Lower leg skin (tissue), 4 donors: ENCODE data around the gene RPS16. TPM values are rescaled to one million over a fixed set of nuclear protein-coding genes. Genes with fewer than 3 reads are reported as not detected.

Experiments used
- DNase-seq, 2 donors: peaks; one replicate each; pipeline ENCODE4 v3.0.0-alpha.2; 2019; ENCODE audit warnings: low spot score in 2 of 2
- H3K4me3 ChIP-seq: fragments of 200-600 bp; sonication (generic); 2 replicates; pipeline ENCODE4 v1.5.1; 2017; ENCODE audit warnings: mild to moderate bottlenecking, low read depth; ENCODE audit not compliant: poor library complexity, severe bottlenecking
- CTCF ChIP-seq, 3 donors: fragments of 450-650 bp; IDR thresholded peaks; one replicate each; pipeline ENCODE4 v1.5.1; 2016; ENCODE audit warnings: antibody characterized with exemption in 3 of 3, mild to moderate bottlenecking in 3 of 3, moderate library complexity in 2 of 3
- POLR2A ChIP-seq, 2 donors: fragments of 450-650 bp; IDR thresholded peaks; one replicate each; pipeline ENCODE4 v1.6.1; 2016 to 2017; ENCODE audit warnings: antibody characterized with exemption in 2 of 2, mild to moderate bottlenecking in 1 of 2, moderate library complexity in 1 of 2
- WGBS, 2 donors: methylation state at CpG; one replicate each; pipeline ENCODE4 v1.1.5; 2018; 5-methylcytosine and 5-hydroxymethylcytosine counted together
- intact Hi-C: fragments of 100-400 bp; cut with DNase I; formaldehyde crosslinking; loops from one replicate; pipeline ENCODE4 v1.15.0; 2023; ENCODE audit warnings: low total_unique reads
- total RNA-seq, 4 donors: library from RNA; depleted of rRNA; stranded (reverse); fragments of >200 nt; gene quantifications; one replicate each; pipeline ENCODE4 v1.1.0, GENCODE V29; 2016

RPS16 gene
- total RNA-seq, 4 donors from 2014 or later = 1,726 to 3,026 (median 2,088) TPM

- no peak overlapping the region for H3K4me3 ChIP-seq
- no peak for DNase-seq
- intact Hi-C loops = no loop called here
These were observed 16.7 kb downstream of the RPS16 start for GRCh38 chr19:39419003-39419402.

GRCh38 chr19:39417463-39418181, 18.1 kb downstream of the RPS16 start:
- no peak overlapping the region for H3K4me3 ChIP-seq
- intact Hi-C loops = no loop called here
- DNase-seq = no peak
- no peak for TF ChIP-seq CTCF (IDR thresholded peaks at IDR 0.05)
- no peak for TF ChIP-seq POLR2A (IDR thresholded peaks at IDR 0.05)
- 87 to 90% methylated on average over 29 to 30 of the region's 30 CpGs for WGBS, 2 donors

More at GRCh38 chr19:39419003-39419402, 16.7 kb downstream of the RPS16 start:
- TF ChIP-seq CTCF (IDR thresholded peaks at IDR 0.05) = no peak
- TF ChIP-seq POLR2A (IDR thresholded peaks at IDR 0.05) = no peak
- whole genome bisulfite sequencing, 2 donors = 89 to 96% methylated on average over 9 of the region's 9 CpGs

- intact Hi-C loops = no loop called here
- 82 to 85% methylated on average over 27 of the region's 27 CpGs for WGBS, 2 donors
- H3K4me3 ChIP-seq = no peak overlapping the region
- DNase-seq = no peak
- no peak for TF ChIP-seq POLR2A (IDR thresholded peaks at IDR 0.05)
- TF ChIP-seq CTCF (IDR thresholded peaks at IDR 0.05) = no peak
These were observed 19.3 kb downstream of the RPS16 start for GRCh38 chr19:39416152-39417120.

- no peak overlapping the region for H3K4me3 ChIP-seq
These were observed 20.4 kb downstream of the RPS16 start for GRCh38 chr19:39415111-39416046.

More at GRCh38 chr19:39415111-39416046, 20.4 kb downstream of the RPS16 start:
- TF ChIP-seq CTCF (IDR thresholded peaks at IDR 0.05) (no peak), POLR2A (IDR thresholded peaks at IDR 0.05) (no peak)
- 70 to 73% methylated on average over 29 to 35 of the region's 35 CpGs for WGBS, 2 donors
- DNase-seq = no peak
- intact Hi-C loops = no loop called here
